ENCODE measurements around the gene CDCA4. TPM values are rescaled to one million over a fixed set of nuclear protein-coding genes. Genes with fewer than 3 reads are reported as not detected.

The CDCA4 gene
- total RNA-seq, 1 experiment from 2014 or later, result 32.4 TPM

DNA sequence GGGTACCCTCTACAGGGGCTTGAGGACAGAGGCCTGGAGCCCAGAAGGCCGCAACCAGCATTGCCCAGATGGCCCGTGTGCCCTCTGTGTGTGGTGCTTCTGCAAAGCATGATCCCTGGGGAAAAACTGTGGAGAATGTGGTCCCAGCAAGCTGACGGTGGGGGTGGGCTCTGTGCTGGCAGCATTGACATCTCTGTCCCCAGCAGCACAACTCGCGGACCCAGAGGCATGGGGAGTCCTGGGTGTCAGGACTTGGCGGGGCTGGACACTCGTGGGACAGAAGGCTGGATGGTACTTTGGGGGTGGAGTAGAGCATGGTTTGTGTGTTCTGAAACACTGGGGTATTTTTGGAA lies 31.0 kb downstream of the CDCA4 start:
- H3K36me3 Mint-ChIP-seq (ENCODE audit: insufficient read depth, unreplicated experiment), result peaks cover 61% of the 10 kb centered on the region
- H3K27me3 Mint-ChIP-seq (ENCODE audit: unreplicated experiment), result no peaks in the 10 kb centered on the region
- no peak for DNase-seq
- BruUV-seq (replicated peaks), result no TSS peak
- intact Hi-C loops (cut with micrococcal nuclease; ENCODE audit: unreplicated experiment), result no loop called here
- peaks cover 7% of the 10 kb centered on the region for H3K4me1 Mint-ChIP-seq (ENCODE audit: low read depth, unreplicated experiment)
- H3K27ac Mint-ChIP-seq (ENCODE audit: unreplicated experiment), result no peak overlapping the region
- no peak overlapping the region for H3K4me3 Mint-ChIP-seq (ENCODE audit: low read depth, unreplicated experiment)
- TF ChIP-seq, protein P1, sequence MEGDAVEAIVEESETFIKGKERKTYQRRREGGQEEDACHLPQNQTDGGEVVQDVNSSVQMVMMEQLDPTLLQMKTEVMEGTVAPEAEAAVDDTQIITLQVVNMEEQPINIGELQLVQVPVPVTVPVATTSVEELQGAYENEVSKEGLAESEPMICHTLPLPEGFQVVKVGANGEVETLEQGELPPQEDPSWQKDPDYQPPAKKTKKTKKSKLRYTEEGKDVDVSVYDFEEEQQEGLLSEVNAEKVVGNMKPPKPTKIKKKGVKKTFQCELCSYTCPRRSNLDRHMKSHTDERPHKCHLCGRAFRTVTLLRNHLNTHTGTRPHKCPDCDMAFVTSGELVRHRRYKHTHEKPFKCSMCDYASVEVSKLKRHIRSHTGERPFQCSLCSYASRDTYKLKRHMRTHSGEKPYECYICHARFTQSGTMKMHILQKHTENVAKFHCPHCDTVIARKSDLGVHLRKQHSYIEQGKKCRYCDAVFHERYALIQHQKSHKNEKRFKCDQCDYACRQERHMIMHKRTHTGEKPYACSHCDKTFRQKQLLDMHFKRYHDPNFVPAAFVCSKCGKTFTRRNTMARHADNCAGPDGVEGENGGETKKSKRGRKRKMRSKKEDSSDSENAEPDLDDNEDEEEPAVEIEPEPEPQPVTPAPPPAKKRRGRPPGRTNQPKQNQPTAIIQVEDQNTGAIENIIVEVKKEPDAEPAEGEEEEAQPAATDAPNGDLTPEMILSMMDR (IDR thresholded peaks at IDR 0.05; ENCODE audit: unreplicated experiment), result no peak
- CTCF ChIA-PET, result no interaction called here
- peaks cover 2% of the 10 kb centered on the region for H3K9me3 Mint-ChIP-seq (ENCODE audit: low read depth, unreplicated experiment)

DNA sequence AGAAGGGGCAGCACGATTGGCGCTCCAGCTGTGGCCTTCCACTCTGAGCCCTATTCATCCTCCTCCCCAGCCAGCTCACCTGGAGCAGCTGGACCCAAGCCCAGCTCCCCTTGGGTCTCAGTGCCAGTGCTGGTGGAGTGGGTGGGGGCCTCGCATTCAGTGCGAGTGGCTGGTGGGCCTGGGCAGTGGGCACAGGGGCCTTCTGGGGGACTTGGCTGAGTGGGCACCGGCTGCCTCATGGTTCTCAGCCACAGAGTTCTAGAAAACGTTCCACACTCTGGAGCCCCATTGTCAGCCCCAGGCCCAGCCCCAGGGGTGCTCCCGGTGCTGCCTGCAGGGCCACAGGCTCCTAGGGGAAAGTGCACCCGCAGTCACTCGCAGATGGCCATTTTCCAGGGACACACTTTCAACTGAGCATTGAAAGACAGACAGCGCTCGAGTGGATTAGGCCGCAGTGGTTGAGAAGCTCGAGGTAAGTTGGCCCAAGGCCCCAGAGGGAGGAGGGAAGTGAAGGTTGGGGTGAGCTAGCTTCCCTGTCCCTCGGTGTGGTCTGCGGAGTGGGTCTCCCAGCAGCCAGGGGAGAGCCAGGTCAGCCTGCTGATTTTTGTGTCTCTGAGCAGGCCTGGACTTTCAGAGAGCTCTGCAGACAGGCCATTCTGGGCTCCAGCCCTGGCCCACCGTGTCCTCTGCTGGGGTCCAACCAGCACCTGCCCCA lies 31.5 kb downstream of the CDCA4 start:
- Mint-ChIP-seq H3K36me3 (ENCODE audit: insufficient read depth, unreplicated experiment) (peaks cover 61% of the 10 kb centered on the region), H3K27ac (ENCODE audit: unreplicated experiment) (no peak overlapping the region), H3K4me3 (ENCODE audit: low read depth, unreplicated experiment) (no peak overlapping the region), H3K27me3 (ENCODE audit: unreplicated experiment) (no peaks in the 10 kb centered on the region), H3K9me3 (ENCODE audit: low read depth, unreplicated experiment) (peaks cover 2% of the 10 kb centered on the region), H3K4me1 (ENCODE audit: low read depth, unreplicated experiment) (peaks cover 12% of the 10 kb centered on the region)
- CTCF ChIA-PET, result no interaction called here
- DNase-seq, result no peak
- intact Hi-C loops (cut with micrococcal nuclease; ENCODE audit: unreplicated experiment), result no loop called here
- TF ChIP-seq, protein P1 (IDR thresholded peaks at IDR 0.05; ENCODE audit: unreplicated experiment), result no peak
- BruUV-seq (replicated peaks), result no TSS peak

DNA sequence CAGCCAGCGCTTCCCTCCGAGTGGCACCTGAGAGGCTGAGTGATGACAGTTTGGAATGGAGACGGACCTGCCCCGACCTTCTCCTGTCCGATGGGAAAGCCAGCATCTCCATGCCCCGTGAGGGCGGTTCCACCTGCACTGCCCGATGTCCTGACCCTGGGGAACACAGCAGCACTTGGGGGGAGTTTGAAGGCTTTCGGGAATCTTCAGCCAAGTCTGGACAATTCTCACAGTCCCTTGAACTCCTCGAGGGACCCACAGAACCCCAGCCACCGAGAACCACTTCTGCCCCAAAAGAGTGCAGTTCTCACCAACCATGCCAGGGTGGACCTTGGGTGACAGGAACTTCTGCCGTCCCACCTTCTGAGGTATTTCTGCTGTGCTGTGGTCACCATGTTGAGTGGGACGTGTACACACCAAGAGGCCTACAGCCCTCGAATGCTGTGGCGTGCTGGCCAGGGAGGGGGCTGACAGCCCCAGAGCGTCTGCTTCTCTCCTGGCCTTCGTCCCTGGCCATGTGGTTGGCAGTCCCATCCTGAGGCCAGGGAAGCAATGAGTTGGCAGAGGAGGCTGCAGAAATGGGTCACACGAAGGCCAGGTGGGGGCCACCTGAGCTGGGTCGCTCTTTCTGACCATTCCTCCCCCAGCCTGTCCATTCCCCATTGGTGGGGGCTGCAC lies 34.3 kb downstream of the CDCA4 start:
- no peak for DNase-seq
- no TSS peak for BruUV-seq (replicated peaks)
- CTCF ChIA-PET, result no interaction called here
- Mint-ChIP-seq H3K4me3 (ENCODE audit: low read depth, unreplicated experiment) (peak overlapping the region; percentile 76), H3K4me1 (ENCODE audit: low read depth, unreplicated experiment) (peaks cover 17% of the 10 kb centered on the region), H3K36me3 (ENCODE audit: insufficient read depth, unreplicated experiment) (peaks cover 43% of the 10 kb centered on the region), H3K27ac (ENCODE audit: unreplicated experiment) (peak overlapping the region; percentile 71), H3K9me3 (ENCODE audit: low read depth, unreplicated experiment) (no peaks in the 10 kb centered on the region), H3K27me3 (ENCODE audit: unreplicated experiment) (no peaks in the 10 kb centered on the region)
- intact Hi-C loops (cut with micrococcal nuclease; ENCODE audit: unreplicated experiment), result no loop called here
- TF ChIP-seq, protein P1 (IDR thresholded peaks at IDR 0.05; ENCODE audit: unreplicated experiment), result no peak

DNA sequence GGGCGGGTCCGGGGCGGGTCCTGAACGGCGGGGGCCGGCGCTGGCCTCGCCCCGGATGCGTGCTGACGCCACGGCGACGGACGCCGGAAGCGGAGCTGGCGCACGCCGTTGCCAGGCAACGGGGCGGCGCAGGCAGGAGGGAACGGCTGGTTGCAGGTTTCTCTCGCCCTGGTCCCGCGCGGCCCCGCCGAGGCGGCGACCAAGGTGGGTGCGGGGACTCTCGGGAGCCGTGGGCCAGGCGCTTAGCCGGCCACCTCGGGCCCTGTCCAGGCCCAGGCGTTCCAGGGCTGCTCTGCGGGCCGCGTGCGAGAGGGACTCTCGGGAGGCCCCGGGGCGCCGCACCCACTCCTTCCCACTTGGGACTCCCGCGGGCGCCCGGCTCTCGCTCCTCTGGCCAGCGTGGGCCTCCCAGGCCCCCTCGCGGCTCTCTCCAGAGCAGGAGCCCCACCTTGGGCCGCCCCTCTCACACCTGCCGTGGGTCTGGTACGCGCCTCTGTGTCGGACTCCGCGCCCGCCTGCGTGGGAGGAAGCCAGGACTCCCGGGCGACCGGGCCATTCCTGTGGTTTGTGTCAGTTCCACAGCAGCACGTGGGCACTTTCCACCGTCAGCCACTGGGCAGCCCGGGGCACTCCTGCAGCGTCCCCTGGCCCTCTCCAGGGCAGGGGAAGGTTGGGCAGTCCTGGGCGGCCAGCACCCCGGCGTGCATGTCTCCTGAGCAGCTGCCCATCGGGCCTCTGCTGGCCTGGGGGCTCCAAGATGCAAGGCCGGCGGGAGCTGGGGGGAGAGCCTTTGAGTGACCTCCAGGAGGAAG lies 35.0 kb downstream of the CDCA4 start, which contains the start of gene CLBA1:
CLBA1 (plus strand) TSS at position 114 of the 812 bp plus-strand sequence; CDS start at position 758, 644 bp downstream.
- intact Hi-C loops (cut with micrococcal nuclease; ENCODE audit: unreplicated experiment), result no loop called here
- peak; percentile 90 for DNase-seq
- H3K4me1 Mint-ChIP-seq (ENCODE audit: low read depth, unreplicated experiment), result peaks cover 17% of the 10 kb centered on the region
- TF ChIP-seq, protein P1 (IDR thresholded peaks at IDR 0.05; ENCODE audit: unreplicated experiment), result no peak
- TSS peak; percentile 62 for BruUV-seq (replicated peaks)
- peak within 1 kb of the TSS; percentile 84 for H3K27ac Mint-ChIP-seq (ENCODE audit: unreplicated experiment)
- peaks cover 42% of the 10 kb centered on the region for H3K36me3 Mint-ChIP-seq (ENCODE audit: insufficient read depth, unreplicated experiment)
- CTCF ChIA-PET, result interaction anchor here (0.7 to 1.1 kb wide), 3 partner anchors 13 to 233 kb away, joined by 3 read pairs; partner anchors contain the start of gene SIVA1
- no peaks in the 10 kb centered on the region for H3K27me3 Mint-ChIP-seq (ENCODE audit: unreplicated experiment)
- H3K4me3 Mint-ChIP-seq (ENCODE audit: low read depth, unreplicated experiment), result peak within 1 kb of the TSS; percentile 76
- no peaks in the 10 kb centered on the region for H3K9me3 Mint-ChIP-seq (ENCODE audit: low read depth, unreplicated experiment)
